ENCODE data around the gene C2orf81.
A peak's percentile ranks its signal among the peaks of the same experiment; 100 is the strongest.
"Not testable (repeated sequence)": the region's sequence is repeated elsewhere in the genome, so short reads cannot be mapped to it uniquely, and the experiment has no call there.

The C2orf81 gene

DNA sequence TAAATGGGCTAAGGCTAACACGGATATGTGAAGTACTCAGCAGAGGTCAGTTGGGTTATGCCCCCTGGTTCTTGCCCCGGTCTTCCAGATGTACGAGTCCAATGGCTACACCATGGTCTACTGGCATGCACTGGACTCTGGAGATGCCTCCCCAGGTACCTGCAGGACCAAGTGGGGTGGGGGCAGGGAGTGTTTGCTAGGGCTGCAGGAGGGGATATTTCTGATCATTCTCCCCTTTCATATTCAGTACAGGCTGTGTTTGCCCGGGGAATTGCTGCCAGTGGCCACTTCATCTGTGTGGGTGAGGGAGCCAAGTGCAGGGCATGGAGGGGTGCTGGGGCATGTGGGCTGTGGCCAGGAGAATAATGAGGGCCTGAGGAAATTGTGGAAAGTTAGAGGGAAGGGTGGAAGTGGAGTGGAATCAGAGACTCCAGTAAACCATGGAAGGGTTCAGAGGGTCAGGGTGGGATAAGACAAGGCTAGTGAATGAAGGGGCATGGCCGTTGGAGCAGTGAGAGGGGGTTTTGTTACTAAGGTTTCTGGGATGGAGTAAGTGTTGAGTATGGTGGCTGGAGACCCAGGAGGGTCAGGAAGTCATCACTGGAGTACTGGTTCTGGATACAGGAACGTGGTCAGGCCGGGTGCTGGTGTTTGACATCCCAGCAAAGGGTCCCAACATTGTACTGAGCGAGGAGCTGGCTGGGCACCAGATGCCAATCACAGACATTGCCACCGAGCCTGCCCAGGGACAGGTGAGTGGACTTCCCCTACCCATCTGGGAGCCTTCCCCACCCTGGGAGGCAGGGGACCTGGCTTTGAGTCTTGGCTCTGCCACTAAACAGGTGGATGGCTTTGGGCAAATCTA lies 2.0 kb upstream of the C2orf81 start:
- no peak for DNase-seq

DNA sequence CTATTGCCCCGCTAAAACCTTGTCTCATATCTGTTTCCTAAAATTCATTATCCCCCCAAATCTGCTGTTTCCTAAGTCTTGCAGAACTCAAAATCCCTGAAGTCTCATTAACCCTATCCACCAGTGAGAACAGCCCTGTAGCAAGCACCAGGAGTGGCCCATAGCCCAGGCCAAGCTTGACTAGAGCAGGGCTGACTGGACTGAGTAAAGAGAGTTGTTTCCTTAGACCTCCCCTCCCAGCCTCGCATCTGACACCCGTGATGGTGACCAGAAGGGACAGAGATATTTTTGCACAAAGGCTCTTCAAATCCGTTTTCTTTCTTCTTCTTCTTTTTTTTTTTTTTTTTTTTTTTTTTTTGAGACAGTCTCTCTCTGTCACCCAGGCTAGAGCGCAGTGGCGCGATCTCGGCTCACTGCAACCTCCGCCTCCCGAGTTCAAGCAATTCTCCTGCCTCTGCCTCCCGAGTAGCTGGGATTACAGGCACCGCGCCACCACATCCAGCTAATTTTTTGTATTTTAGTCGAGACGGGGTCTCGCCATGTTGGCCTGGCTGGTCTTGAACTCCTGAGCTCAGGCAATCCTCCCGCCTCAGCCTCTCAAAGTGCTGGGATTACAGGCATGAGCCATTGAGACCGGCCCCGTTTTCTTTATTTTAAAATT lies 846 bp downstream of the C2orf81 start:
- DNase-seq, result not testable (repeated sequence)

DNA sequence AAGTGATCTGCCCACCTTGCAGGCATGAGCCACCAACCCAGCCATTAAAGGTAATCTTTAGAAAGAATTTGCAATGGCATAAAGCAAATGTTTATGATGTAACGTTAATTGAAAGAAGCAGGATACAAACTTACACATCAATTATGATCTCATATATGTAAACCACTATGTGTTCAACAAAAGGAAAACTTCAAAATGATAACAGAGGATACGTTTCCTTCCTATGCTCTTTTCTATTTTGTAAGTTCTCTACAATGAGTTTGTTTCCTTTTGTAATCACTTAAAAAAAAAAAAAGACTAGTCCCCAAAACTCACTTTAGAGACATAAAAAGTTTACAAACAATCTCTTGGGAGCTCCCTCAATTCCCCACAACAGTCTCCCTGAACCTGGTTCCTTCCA lies 1.4 kb downstream of the C2orf81 start:
- no peak for DNase-seq

DNA sequence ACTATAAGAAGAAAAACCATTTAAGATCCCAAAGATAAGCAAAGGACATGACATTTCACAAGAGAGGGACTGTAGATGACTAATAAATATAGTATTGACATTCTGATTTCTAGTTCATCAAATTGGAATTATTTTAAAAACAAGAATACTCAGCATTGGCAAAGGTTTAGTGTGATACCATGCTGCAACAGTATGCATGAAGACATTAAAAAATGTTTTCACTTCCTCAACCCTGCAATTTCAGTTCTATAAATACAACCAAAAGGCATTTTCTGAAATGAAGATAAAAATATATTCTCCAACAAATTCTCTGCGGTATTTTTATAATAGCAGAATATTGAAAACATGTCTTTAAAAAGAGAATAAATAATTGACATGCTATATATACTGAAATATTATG lies 2.1 kb downstream of the C2orf81 start:
- DNase-seq, result no peak

DNA sequence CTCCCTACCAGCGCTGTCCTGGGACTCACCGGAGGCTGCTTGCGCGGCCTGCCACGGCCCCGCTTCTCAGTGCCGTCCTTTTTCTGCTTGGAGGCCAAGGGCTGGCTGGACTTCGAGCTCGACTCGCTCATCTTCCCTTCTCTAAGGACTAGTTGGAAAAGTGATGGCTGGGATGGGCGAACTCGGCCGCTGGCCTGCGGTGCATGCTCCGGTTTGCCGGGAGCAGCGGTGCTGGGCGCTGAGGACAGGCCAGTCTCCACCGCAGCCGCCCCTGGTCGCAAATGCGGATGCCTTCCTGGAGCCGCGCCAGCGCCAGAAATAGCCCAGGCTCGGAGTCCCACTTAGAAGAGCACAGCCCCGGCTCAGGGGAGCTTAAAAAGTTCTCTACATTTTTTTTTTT lies 3.1 kb downstream of the C2orf81 start:
- no peak for DNase-seq

DNA sequence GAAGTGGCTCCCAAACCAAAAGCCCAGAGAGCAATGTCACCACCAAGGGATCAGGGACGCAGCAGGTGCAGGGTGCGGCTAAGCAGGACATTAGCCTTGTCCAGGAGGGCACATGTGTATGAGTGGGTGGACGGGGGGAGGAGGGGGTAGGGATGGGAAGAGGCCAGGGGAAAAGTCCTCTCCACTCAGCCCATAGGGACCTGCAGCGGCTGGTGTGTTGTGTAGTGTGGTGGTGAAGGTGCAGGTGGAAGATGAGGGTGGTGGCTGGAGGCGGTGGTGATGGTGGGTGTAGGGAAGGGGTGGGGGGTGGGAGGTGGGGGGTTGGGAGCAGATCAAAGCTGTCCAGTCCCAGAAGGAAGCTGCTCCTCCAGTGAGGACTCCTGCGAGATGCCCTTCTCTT lies 3.7 kb downstream of the C2orf81 start:
- DNase-seq, result no peak

DNA sequence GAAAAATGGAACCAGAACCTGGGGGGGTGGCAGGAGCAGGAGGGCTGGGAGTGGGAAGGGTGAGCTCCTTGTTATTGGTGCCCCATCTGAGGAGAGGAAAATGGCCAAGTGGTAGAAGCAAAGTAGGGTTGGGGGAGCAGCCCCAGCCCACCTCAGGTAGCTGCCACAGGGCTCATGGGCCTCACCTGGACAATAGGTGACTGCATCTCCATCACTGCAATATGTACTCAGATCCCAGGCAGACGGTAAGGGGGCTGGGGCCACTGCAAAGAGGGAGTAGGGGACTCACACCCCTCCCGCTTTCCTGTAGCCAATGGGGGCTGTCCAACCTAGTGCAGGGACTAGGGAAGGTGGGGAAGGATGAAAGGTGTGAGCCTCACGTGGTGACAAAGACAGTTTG lies 4.2 kb downstream of the C2orf81 start:
- DNase-seq, result no peak

DNA sequence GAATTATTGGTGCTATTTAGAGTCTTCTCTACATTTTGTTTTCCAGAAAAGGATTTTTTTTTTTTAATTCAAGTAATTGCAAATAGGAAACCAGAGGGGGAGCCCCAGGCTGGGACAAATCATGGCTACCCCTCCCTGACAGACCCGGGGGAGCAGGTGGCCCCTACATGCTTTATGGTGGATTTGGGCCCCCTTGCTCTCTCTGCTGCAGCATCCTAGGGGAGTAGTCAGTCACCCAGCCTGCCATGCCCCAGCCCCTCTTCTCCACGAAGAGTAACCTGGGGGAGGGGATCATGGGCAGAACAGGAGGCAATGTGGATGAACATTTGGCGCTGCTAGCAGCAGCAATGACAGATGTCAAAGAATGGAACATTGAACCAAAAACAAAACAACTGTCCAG lies 4.6 kb downstream of the C2orf81 start:
- DNase-seq, result no peak

DNA sequence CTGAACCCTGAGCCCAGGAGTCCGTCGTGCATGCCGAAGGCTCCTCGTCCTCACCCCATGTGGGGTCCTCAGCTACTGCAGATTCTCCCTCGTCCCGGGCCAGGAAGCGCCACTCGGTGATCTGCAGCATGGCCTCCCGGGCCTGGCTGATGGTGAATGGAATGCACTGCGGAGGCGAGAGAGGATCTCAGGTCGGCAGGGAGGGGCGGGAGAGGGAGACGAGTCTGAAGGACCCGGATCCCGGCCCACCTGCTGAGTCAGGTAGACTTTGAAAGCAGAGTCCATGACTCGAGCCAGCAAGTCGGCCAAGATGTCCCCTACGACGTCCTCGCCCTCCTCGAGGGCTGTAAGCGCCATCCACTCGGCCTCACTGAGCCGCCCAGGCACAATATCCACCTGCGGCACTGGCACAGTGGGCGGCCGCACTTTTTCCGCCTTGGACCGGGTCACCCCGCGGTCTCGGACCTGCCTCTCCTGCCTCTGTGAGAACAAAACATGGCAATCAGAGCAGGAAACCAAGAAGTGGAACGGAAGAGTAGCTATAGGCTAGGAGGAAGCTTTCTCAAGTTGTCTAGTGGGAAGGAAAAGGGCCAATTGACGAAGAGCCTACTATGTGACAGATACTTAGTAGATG lies 5.5 kb downstream of the C2orf81 start:
- DNase-seq, result no peak

DNA sequence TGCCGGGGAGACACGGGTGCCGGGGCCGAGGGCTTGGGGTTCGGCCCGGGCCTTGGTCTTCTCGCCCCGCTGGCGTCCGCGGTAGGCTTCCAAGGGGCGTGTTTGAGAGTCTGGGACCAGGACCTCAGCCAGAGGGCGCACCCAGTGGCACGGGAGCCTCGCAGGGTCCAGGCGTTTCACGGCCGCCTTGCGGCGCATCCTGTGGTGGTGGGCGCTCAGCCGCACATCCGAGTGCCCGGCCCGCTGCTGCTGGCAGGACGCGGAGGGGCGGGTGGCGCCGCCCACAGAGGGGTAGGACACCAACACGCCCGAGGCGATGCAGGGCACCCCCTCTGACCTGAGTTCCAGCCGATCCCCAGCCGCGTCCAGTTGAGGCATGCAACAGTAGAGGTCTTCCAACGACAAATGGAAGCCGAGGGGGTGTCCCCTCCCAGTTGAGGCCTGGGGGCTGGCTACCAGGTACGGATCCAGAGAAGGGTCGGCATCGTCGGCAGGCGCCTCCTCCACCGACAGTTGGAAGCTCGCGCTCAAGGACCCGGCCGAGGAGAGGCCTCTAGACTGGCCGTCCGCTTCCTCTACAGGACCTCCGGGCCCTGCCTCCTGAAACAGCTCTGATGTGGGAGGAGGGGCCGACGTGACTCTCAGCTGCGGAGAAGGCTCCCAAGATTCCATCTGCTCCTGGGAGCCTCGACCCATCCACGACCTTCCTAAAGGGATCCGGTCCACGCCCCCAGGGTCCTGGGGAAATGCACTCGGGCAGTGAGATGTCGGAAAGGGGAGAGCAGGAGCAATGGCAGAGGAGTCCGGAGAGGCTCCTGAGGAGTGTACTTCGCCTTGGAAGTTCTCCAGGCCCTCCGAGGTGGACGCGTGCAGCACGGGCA lies 6.3 kb downstream of the C2orf81 start:
- DNase-seq, result no peak

DNA sequence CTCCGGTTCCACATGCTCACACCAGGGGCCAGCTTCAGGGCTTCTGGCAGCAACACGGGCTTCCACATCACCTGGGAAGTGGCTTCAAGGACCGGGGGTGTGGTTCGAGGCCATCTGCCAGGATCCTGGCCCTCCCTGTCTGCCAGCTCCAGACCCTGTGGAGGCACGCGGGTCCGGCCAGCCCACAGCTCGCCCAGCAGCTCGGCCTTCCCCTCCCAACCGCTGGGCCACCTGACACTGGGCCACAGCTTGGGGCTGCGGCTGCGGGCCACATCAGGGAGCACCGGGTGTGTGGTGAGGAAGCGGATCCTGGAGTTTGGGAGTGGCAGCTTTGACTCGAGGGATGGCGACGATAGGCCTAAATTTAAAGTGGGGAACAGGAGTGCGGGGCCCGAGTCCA lies 7.0 kb downstream of the C2orf81 start:
- DNase-seq, result no peak

DNA sequence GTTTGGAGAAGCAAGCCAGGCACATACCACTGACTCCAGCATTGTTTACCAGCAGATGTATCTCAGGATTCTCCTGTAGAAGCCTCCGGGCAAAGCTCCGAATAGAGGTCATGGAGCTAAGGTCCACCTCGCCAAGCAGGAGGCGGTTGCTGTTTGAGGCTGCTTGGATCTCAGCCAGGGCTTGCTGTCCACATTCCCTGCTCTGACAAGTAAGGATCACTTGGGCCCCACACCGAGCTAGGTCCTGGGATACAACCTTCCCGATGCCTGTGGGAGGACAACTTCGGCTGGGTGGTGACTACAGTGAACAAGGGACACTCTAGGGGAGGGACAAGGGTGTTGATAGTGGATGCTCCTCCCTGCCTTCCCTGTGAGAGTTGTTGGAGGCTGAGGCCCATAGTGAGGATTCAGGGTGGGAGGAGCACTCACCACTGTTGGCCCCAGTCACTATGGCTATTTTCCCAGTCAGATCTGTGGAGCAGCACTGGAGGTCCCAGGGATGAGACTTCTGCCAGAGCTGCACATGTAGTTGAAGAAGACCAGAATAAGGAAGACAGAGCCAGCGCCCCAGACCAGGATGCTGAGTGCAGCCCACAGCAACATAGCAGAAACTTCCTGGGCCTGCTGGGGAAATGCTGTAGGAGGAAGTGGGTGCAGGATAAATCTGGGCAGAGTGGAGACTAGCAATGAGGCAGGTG lies 8.3 kb downstream of the C2orf81 start:
- no peak for DNase-seq

DNA sequence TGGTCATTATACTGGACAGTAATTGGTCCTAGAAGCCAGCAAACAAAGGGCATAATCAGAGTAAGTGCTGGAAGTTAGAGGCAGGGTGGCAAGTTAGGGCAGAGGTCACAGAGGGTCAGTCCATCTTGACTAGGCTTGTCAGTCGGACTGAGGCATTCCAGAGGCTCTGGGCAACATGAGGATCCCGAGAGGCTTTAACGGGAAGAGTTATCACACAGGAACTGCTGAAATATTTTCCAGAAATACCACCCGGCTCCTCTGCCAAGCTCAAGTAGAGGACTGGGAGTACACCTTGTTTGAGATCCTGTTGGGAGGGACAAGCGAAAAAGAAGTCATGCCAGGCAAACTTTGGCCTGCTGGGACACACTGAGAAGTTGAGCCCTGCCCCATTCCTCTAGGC lies 13.7 kb downstream of the C2orf81 start:
- DNase-seq, result no peak

DNA sequence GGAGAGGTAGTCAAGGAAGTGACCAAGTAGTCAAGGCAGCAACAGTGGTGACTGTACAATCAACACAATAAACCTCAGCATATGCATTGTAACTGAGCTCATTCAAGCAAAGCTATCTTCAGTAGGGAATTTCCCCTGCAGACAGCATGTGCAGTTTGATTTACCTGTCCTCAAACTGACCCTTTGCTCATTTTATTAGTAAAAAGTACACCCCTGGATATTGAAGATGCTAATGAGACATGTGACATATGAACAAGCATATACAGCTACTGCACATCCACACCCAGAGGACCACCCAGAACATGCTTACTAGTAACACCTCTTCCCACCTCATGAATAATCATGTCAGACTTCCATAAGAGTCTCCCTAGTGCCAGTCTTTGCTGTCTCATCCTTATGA lies 15.4 kb downstream of the C2orf81 start:
- peak; percentile 87 for DNase-seq

DNA sequence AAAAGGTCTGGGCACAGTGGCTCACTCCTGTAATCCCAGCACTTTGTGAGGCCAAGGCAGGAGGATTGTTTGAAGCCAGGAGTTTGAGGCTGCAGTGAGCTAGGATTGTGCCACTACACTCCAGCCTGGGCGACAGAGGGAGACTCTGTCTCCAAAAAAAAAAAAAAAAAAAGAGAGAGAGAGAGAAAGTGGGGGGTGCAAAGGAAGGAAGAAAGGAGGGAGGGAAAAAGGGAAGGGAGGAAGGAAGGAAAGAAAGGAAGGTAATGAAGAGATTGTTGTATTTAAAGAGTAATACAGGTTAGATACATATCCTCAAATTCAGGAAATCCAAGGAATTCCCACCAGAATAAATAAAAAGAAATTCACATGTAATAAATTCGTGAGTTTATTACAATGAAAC lies 19.5 kb downstream of the C2orf81 start:
- no peak for DNase-seq

DNA sequence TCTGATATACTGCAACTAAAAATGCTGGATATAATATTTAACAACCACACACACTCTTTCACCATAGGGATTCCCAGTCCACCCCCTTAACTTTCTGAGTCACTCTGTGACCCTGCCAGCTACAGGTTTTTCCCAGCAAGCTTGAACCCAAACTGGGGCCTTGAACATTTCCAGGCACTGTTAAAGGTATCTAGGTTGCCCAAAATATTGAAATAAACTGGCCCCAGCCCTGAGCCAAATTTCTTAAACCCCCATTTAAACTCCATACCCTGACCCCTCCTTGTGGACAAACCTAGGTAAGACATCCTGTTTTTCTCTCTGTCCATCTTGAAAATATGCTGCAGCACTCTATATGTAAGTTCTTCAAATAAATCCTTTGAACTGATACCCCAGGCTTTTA lies 21.6 kb downstream of the C2orf81 start:
- no peak for DNase-seq

DNA sequence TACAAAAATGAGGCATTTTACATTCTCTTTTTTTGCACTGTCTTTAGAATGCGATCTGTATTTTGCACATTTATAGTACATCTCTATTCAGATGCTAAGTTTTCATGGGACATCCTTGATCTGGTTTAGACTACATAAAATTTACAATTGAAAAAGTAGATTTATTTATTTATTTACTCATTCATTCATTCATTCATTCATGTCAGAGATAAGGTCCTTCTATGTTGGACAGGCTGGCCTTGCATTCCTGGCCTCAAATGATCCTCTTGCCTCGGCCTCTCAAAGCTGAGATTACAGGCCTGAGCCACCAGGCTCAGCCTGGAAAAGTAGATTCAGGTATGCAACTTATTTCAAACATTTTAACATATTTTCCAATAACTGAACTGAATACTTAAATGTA lies 25.3 kb downstream of the C2orf81 start:
- DNase-seq, result no peak

DNA sequence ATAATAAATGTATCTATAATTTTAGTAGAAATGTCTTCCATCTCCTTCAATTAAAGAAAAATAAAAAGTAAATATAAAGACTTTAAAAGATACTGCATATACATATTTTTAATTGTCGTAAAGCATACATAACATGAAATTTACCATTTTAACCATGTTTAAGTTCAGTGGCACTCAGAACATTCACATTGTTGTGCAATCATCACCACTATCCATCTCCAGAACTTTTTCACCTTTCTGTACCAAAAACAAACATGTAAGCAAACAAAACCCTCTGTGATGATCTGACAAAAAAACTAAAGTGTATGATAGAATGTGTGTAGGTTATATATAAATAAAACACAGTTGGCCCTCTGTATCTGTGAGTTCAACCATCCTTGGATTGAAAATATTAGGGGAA lies 27.9 kb downstream of the C2orf81 start:
- DNase-seq, result no peak

DNA sequence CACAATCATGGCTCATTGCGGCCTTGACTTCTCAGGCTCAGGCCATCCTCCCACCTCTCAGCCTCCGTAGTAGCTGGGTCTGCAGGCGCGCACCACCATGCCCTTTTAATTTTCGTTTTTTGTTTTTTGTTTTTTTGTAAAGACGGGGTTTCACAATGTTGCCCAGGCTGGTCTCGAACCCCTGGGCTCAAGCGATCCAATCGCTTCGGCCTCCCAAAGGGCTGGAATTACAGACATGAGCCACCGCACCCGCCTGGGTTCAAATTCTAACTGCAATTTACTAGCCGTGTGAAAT lies 29.0 kb downstream of the C2orf81 start:
- DNase-seq, result no peak

DNA sequence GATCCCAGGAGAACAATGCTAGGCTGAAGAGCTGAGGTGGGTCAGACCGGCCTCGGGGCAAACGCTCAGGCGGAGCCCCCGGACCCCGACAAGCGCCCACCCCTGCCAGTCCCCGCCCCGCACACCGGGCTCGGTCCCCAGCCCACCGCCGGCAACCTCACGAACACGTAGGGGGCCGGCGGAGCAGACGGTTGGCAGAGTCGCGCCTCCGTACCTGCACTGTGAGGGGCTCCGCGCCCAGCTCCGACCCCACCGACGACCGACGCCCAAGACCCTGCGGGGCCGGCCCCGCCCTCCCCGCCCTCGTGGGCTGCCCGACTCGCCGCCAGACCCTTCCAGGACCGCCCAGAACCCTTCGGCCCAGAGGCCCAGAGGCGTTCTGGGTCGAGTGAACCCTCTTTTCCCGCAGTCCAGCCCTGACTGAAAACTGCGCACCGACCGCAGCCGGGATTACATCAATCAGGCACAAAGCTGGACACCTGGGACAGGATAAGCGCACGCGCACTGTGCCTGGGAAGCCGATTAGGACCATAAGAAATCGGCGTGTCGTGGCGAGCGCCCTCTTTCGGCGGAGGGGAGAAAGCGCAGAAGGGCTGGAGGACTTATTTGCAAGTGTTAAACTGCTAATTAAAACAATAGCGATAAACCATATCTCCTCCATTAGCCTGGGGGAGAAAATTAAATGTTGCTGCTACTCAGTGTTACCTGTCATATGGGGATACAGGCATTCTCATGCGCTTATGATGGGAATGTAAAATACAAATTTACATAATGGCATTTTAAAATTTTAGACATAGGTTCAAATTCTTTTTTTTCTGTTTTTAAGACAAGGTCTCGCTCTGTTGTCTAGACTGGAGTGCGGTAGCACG lies 29.6 kb downstream of the C2orf81 start:
- peak; percentile 88 for DNase-seq

DNA sequence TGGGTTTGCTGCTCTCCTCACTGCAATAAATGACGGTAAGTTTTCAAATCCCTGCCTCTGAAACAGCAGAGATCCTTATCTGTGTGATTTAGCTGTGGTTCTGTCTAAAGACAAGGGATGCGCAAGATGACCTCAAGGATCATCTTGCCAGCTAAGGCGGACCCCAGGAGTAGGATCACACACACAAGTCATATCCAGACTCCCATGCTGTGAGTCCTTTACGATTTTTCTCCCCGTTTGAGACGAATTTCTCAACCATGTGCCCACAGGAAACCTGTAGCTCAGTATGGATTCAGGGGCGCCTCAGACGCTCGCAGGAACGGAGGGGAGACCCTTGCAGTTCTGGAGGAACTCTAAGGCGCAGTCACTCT lies 30.2 kb downstream of the C2orf81 start:
- no peak for DNase-seq

DNA sequence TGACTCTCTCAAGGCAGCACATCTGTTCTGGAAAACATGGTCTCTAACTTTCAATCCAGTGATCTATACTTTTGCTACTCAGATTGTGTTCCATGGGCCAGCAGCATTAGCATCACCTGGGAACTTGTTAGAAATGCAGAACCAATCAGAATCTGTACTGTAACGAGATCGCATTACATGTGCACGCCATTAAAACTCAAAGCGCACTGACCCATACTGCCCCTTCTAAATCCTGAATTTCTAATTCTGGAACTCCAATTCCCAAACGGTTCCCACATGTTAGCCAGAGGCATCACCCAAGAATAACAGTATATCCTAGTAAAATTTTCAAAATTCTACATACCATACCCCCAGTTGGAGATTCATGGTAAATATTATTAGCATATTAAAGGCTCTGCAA lies 30.8 kb downstream of the C2orf81 start:
- DNase-seq, result no peak

All from kidney glomerular epithelial cell (primary cell).